GM21381 (cell line): ENCODE measurements around the gene ZNF471.

Experiments used
- ATAC-seq: cut with Tn5 transposase; IDR thresholded peaks from one replicate; pipeline ENCODE4 v1.9.1; 2021; ENCODE audit warnings: mild to moderate bottlenecking, moderate library complexity; ENCODE audit not compliant: unreplicated experiment

ZNF471 gene

DNA sequence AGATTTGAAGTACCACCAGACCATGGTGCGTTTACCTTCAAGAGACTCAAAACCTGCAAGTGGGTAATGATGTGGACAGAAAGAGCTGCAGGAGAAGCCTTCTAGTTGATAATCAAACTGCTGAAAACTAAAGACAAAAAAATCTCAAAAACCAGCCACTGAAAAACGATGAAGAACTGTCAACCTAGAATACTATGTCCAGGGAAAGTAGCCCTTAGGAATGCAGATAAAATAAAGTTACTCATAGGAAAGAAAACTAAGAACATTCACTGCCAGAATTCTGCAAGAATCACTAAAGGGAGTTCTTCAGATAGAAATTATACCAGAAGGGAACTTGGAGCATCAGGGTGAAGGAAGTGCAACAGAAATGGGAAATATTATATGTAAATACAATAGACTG lies 64.9 kb downstream of the ZNF471 start:
- no peak for ATAC-seq

DNA sequence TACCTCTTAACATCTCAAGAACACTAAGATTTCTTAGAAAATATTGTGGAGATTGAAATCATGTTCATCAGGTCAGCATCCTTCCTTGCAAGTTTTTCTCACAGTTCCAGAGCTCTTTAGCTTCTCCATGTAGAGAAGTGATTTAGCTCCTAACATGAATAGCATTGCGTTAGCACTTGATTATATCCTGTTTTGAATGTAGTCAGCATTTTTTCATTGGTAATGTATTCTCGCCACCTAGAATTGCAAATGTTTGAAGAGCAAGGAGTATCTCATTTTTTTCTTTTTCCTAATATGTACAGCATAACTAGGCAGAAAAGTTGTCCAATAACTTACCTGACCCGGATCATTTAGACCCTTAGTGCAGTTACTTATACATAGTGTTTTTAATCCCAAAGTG lies 66.3 kb downstream of the ZNF471 start:
- ATAC-seq, result no peak

DNA sequence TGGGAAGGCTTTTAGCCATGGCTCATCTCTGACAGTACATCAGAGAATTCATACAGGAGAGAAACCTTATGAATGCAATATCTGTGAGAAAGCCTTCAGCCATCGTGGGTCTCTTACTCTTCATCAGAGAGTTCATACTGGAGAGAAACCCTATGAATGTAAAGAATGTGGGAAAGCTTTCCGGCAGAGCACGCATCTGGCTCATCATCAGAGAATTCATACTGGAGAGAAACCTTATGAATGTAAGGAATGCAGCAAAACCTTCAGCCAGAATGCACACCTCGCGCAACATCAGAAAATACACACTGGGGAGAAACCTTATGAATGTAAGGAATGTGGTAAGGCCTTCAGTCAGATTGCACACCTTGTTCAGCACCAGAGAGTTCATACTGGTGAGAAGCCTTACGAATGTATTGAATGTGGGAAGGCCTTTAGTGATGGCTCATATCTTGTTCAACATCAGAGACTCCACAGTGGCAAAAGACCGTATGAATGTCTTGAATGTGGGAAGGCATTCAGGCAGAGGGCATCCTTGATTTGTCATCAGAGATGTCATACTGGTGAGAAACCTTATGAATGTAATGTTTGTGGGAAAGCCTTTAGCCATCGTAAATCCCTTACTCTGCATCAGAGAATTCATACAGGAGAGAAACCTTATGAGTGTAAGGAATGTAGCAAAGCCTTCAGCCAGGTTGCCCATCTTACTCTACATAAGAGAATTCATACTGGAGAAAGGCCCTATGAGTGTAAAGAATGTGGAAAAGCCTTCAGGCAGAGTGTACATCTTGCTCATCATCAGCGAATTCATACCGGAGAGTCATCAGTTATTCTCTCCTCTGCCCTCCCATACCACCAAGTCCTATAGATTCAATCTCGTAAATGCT lies 70.3 kb downstream of the ZNF471 start:
- no peak for ATAC-seq
